Natural killer cell (primary cell): ENCODE measurements around the gene TXNL1. TPM values are rescaled to one million over a fixed set of nuclear protein-coding genes. Genes with fewer than 3 reads are reported as not detected.
"Not testable (repeated sequence)": the region's sequence is repeated elsewhere in the genome, so short reads cannot be mapped to it uniquely, and the experiment has no call there.

ENCODE experiments used
- ATAC-seq, 3 donors: fragments of 150-1000 bp in 2 of 3; fragments of 200-7000 bp in 1 of 3; cut with Tn5 transposase; 1 replicate in 1 of 3; 2 replicates in 2 of 3; pipeline ENCODE4 v1.10.0; 2021; ENCODE audit warnings: mild to moderate bottlenecking in 2 of 3, moderate library complexity in 2 of 3
- DNase-seq, 2 donors: peaks; one replicate each; pipeline versions ENCODE4 v3.0.0 to v3.0.0-alpha.2; 2013 to 2021; ENCODE audit warnings: mixed read lengths in 1 of 2
- H3K27ac ChIP-seq: one replicate; pipeline ENCODE4 v1.5.1; 2013; ENCODE audit warnings: mild to moderate bottlenecking, low read length
- H3K27me3 ChIP-seq: one replicate; pipeline ENCODE4 v1.6.1; 2013; ENCODE audit warnings: low read length; ENCODE audit not compliant: control insufficient read depth, insufficient read depth
- H3K36me3 ChIP-seq: one replicate; pipeline ENCODE4 v1.6.1; 2013; ENCODE audit warnings: low read length; ENCODE audit not compliant: control insufficient read depth, insufficient read depth
- H3K4me1 ChIP-seq: one replicate; pipeline ENCODE4 v1.6.1; 2013; ENCODE audit warnings: low read length; ENCODE audit not compliant: control insufficient read depth, insufficient read depth
- H3K4me3 ChIP-seq: one replicate; pipeline ENCODE4 v1.5.1; 2013; ENCODE audit warnings: low read length
- H3K9me3 ChIP-seq: one replicate; pipeline ENCODE4 v1.6.1; 2013; ENCODE audit warnings: low read length; ENCODE audit not compliant: control insufficient read depth, insufficient read depth
- H3K27ac Mint-ChIP-seq, 2 donors: one replicate each; pipeline ENCODE4 v1.8.0; 2022; ENCODE audit warnings: mild to moderate bottlenecking in 2 of 2, mixed read lengths in 2 of 2, moderate library complexity in 1 of 2
- H3K27me3 Mint-ChIP-seq, 2 donors: one replicate each; pipeline ENCODE4 v1.8.0; 2022; ENCODE audit warnings: low read depth in 2 of 2, mixed read lengths in 2 of 2
- H3K36me3 Mint-ChIP-seq: one replicate; pipeline ENCODE4 v1.8.0; 2022; ENCODE audit warnings: mixed read lengths
- H3K4me1 Mint-ChIP-seq, 2 donors: one replicate each; pipeline ENCODE4 v1.8.0; 2022; ENCODE audit warnings: mixed read lengths in 2 of 2
- H3K4me3 Mint-ChIP-seq: one replicate; pipeline ENCODE4 v1.8.0; 2022; ENCODE audit warnings: mild to moderate bottlenecking, moderate library complexity, mixed read lengths
- H3K9me3 Mint-ChIP-seq, 2 donors: one replicate each; pipeline ENCODE4 v1.8.0; 2022; ENCODE audit warnings: mixed read lengths in 2 of 2
- CTCF ChIP-seq: fragments of 200-600 bp; IDR thresholded peaks from one replicate; pipeline ENCODE4 v1.8.0; 2022; ENCODE audit warnings: antibody characterized with exemption
- WGBS: methylation state at CpG from one replicate; pipeline ENCODE4 v1.1.7; 2013; ENCODE audit warnings: missing lambda C conversion rate; ENCODE audit not compliant: insufficient coverage; 5-methylcytosine and 5-hydroxymethylcytosine counted together
- intact Hi-C: fragments of 100-400 bp; cut with micrococcal nuclease; formaldehyde crosslinking; loops from one replicate; pipeline ENCODE4 v1.14.2; 2022
- total RNA-seq, 4 donors: library from RNA; stranded (reverse); fragments of 120-200 nt in 1 of 4; gene quantifications; one replicate each; pipeline versions ENCODE4 v1.2.3 to v1.2.4, GENCODE V29; 2013 to 2022

The TXNL1 gene
- total RNA-seq, 3 donors from 2014 or later (not counting 1 experiment from before 2014, with no cell fraction given): 43.2 to 44.8 (median 44.0) TPM

- DNase-seq: no peak
- Histone ChIP-seq H3K27ac (no peak overlapping the region), H3K4me1 (no peaks in the 10 kb centered on the region), H3K36me3 (peaks cover 2% of the 10 kb centered on the region), H3K9me3 (no peaks in the 10 kb centered on the region), H3K27me3 (no peaks in the 10 kb centered on the region), H3K4me3 (no peak overlapping the region)
- WGBS: 95% methylated on average over 1 of the region's 1 CpG
- no peaks in the 10 kb centered on the region for H3K9me3 Mint-ChIP-seq
- intact Hi-C loops: no loop called here
- no peak overlapping the region for H3K27ac Mint-ChIP-seq
- no peaks in the 10 kb centered on the region for H3K27me3 Mint-ChIP-seq
- no peak for ATAC-seq
- H3K4me3 Mint-ChIP-seq: no peak overlapping the region
- H3K4me1 Mint-ChIP-seq: peaks cover 29 to 42% of the 10 kb centered on the region in 2 donors
- no peaks in the 10 kb centered on the region for H3K36me3 Mint-ChIP-seq
- TF ChIP-seq CTCF: no peak
Observed at GRCh38 chr18:56660655-56661054, 22.3 kb upstream of the TXNL1 start.

GRCh38 chr18:56659111-56659510 is 20.7 kb upstream of the TXNL1 start:
- no peaks in the 10 kb centered on the region for H3K27me3 Mint-ChIP-seq
- intact Hi-C loops: loop anchor here (10.0 kb wide), 1 partner anchor 966 kb away; the partner anchor contains the start of gene NARS1
- Histone ChIP-seq H3K4me3 (no peak overlapping the region), H3K4me1 (peaks cover 4% of the 10 kb centered on the region), H3K27me3 (no peaks in the 10 kb centered on the region), H3K27ac (no peak overlapping the region), H3K36me3 (peaks cover 2% of the 10 kb centered on the region), H3K9me3 (no peaks in the 10 kb centered on the region)
- H3K4me1 Mint-ChIP-seq: peaks cover 32 to 46% of the 10 kb centered on the region in 2 donors
- H3K36me3 Mint-ChIP-seq: no peaks in the 10 kb centered on the region
- TF ChIP-seq CTCF: no peak
- ATAC-seq: no peak
- H3K4me3 Mint-ChIP-seq: no peak overlapping the region
- H3K27ac Mint-ChIP-seq: peak overlapping the region in 1 of 2 donors; percentile 7
- no peak for DNase-seq
- no peaks in the 10 kb centered on the region for H3K9me3 Mint-ChIP-seq
- WGBS: 100% methylated on average over 2 of the region's 4 CpGs

- DNase-seq: no peak
- Histone ChIP-seq H3K9me3 (no peaks in the 10 kb centered on the region), H3K4me1 (peaks cover 5% of the 10 kb centered on the region), H3K4me3 (no peak overlapping the region), H3K36me3 (peaks cover 2% of the 10 kb centered on the region), H3K27ac (no peak overlapping the region), H3K27me3 (no peaks in the 10 kb centered on the region)
- Mint-ChIP-seq H3K27me3 (no peaks in the 10 kb centered on the region), H3K4me1 (peaks cover 36 to 50% of the 10 kb centered on the region in 2 donors), H3K4me3 (no peak overlapping the region), H3K9me3 (no peaks in the 10 kb centered on the region), H3K36me3 (no peaks in the 10 kb centered on the region), H3K27ac (no peak overlapping the region)
- ATAC-seq: no peak
- WGBS: 89% methylated on average over 2 of the region's 2 CpGs
- TF ChIP-seq CTCF: no peak
- intact Hi-C loops: loop anchor here (10.0 kb wide), 1 partner anchor 967 kb away; the partner anchor contains the start of gene NARS1
Observed at GRCh38 chr18:56658261-56658660, 19.9 kb upstream of the TXNL1 start.

GRCh38 chr18:56654280-56654679 is 15.9 kb upstream of the TXNL1 start:
- not testable (repeated sequence) for H3K4me3 ChIP-seq, H3K27me3 Mint-ChIP-seq, H3K36me3 Mint-ChIP-seq, H3K27me3 ChIP-seq, ATAC-seq, H3K9me3 Mint-ChIP-seq, H3K27ac Mint-ChIP-seq, H3K9me3 ChIP-seq, H3K27ac ChIP-seq, H3K36me3 ChIP-seq, DNase-seq
- Mint-ChIP-seq H3K4me3 (peak overlapping the region; percentile 13), H3K4me1 (peaks cover 48 to 57% of the 10 kb centered on the region in 2 donors)
- 96% methylated on average over 6 of the region's 7 CpGs for WGBS
- intact Hi-C loops: loop anchor here (10.0 kb wide), 1 partner anchor 971 kb away; the partner anchor contains the start of gene NARS1
- H3K4me1 ChIP-seq: peaks cover 19% of the 10 kb centered on the region
